Bone marrow (tissue), 2 donors: ENCODE results near the gene GABBR2.

Experiments used
- DNase-seq, 2 donors: peaks; one replicate each; lab custom pipeline; 2025; lab: John Stamatoyannopoulos, UW

The GABBR2 gene

DNA sequence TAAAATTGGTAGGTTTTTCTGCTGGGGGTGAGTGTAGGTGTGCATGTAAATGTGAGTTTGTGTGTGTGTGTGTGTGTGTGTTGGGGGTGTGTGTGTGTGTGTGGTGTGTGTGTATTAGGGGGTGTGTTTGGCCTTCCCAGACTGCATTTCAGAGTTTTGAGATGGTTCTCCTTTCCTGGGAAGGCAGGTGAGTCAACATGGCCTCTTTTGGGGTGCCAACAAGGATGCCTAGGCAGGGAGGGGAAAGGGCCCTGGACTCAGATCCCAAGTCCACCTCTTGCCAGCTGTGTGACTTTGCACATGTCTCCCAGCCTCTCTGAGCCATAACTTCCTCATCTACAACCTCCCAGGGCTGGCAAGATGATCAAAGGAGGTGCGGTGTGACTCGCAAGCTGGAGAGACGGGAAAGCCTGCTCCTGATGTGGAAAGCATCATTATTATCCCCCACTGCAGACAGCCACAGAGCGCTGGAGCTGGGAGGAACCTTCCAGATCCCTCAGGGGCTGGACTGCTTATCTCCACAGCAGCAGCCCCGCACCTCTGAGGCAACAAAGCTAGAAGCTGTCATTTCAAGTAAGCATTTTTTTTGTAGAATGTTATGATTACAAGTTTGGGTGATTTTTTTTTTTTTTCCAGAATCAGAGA lies 389.8 kb downstream of the GABBR2 start:
- DNase-seq = no peak

DNA sequence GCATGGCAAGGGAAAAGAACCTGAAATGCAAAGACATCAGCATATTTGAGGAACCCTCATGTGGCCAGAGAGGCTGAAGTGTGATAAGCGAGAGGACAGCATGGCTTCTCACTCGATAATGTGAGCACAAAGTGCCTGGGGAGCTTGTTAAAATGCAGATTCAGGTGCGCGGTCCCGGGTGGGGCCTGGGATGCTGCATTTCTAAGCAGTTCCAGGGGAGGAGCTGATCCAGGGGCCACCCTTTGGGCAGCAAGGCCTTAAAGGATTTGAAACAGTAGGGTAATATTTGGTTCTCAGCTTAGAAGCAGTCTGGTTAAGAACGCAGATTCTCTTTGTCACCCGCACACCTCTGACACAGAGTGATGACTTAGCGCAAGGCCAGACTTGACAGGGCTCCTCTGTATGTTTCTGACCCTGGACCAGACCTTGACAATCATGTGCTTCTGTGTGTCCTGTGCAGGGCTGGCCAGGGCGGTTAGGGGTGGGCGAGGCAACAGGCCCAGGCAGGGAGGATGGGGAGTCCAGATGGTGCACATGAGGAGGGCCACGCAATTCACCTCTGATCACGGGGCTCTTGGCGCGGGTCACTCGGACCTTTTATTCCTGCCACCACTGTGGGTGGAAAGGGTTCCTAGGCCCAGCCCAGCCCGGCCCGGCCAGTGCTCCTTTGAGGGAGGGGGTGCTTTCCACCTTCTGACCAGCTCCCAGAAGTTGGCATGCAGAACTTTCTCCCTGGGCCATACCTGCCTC lies 390.5 kb downstream of the GABBR2 start:
- DNase-seq = no peak

DNA sequence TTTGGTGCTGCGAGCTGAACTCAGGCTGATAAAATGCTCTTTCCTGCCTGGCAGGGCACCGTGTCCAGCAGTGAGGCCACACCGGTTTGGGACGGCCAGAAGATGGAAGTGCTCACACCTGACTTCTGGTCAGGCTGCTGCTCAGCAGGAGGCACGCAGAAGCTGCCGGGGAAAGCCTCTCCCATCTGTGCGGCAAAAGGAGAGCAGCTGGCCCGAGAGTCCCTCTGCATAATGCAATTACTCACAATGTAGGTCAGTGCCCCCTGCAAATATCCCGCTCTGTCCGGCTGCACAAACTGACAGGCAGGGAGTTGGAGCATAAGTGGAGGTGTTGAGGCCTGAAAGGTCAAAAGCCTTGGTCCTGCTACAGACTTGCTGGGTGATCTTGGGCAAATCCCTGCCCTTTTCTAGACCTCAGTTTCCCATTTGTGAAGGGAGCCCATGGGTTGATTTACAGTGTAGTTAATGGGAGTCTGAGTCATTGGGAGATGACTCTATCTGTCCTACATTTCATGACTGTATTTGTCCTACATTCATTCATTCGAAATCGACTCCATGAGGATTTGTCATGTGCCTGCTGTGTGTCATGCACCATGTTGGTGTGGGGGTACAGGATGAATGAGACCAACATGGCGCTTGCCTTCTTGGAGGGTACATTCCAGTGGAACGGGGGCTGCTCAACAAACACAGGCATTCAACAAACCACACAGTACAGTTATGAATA lies 391.4 kb downstream of the GABBR2 start:
- DNase-seq = no peak

DNA sequence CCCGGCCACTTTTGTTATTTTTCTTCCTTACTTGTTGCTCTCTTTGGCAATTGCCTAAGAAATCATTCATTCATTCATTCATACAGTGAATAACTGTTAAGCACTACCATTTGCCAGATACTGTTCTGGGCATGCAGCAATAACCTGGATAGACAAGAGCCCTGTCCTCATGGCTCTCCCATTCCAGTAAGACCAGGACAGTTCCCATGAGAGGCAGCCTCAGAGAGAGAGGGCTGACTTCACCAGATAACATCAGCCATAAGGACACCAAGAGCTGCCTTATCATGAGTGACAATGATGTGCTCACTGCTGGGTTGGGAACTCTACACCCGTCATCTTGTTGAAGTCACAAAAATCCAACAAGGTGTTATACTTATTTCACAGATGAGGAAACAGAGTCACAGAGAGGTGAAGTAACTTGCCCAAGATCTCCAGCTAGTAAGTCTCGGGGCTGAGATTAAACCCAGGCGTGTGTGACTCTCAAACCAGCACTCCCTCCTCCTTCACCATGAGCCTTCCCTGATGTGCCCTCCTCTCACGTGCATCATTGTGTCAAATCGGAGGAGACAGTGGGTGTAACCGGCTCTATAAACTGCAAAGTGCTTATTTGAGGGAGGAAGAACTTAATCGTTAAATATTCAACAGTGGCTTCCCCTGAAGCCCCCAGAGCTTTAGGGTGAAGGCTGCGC lies 392.1 kb downstream of the GABBR2 start:
- no peak for DNase-seq

DNA sequence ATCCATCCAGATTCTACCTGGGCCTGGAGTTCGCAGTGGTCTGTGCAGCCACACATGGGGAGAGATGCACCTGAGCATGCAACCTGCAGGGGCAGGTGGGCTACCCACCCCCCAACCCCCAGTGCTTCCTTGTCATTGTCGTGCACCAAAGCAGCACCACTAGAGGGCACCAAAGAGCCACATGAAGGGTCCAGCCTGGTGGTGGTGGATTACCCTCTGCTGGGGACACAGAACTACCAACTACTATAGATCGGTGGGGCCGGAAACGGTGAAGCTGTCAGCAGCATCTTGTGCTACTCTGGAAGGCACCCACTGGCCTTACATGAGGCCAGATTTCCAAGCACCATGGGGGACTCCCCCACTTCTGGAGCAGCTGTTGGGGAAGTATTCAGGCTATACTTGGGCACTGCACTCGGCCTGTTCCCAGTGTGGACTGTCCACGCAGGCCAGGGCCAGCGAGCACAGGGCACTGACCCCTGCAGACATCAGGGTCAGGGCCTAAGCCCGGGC lies 393.1 kb downstream of the GABBR2 start:
- peak; percentile 38 to 48 for DNase-seq

DNA sequence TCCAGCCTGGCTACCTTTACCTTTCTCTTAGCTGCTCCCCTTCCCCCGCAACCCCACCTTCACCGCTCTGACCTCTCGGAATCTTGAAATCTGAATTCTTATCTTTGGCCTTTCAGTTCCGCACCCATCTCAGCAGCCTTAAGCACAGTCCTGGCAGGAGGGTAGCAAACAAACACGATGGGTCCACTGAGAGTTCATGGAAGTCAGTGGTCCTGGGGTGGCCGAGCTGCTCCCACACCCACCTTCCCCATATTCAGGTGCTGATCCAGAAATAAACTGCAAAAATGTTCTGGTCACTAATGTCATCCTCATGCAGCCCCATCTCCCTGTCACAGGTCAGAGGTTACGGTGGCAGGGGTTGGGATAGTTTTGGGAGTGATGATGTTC lies 393.7 kb downstream of the GABBR2 start:
- DNase-seq = no peak

DNA sequence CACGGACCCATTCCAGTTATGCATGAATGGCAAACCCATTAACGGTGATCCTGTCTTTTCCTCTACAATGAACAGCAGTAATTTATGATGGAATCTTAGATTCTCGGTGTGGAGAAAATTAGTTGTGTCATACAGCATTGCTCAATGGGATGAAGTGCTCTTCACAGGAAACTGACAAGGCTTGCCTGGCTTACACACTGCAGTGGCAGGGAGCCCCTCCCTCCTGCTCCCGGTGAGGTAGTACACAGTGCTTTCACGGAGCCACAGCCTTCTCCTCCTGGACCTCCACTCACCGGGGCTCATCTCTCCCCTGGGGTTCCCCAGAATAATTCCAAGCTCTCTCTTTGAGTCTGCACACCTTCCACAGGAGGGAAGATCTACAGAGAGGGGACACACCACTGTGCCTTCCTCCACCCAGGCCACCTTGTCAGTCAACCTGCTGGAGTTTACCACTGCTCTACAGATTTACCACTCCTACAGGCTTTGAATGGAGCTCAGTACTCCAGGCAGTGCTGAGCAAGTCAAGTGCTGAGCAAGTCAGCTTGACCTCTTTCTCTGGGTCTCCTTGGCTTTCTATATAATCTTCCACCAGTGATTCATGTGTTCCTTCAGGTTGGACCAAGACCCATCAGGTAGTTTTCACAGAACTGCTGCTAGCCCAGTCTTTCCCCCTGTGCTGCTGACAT lies 394.2 kb downstream of the GABBR2 start:
- no peak for DNase-seq

DNA sequence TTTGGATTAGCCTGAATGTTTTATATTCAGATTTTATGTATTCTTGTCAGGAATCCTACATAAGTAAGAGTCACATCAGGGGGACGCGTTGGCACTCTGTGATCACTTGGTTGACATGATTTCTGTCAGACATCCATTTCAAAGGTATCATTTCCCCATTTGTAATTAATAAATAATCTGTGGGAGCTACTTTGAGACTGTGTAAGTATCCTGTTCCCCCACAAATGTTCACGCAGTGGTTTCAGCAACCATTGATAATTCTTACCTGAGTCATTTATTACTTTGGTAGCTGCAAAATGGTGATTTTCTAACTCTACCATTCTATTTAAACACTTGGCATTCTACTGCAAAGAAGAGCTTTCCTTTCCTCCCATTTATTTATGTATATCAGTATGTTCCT lies 396.4 kb downstream of the GABBR2 start:
- DNase-seq = no peak

DNA sequence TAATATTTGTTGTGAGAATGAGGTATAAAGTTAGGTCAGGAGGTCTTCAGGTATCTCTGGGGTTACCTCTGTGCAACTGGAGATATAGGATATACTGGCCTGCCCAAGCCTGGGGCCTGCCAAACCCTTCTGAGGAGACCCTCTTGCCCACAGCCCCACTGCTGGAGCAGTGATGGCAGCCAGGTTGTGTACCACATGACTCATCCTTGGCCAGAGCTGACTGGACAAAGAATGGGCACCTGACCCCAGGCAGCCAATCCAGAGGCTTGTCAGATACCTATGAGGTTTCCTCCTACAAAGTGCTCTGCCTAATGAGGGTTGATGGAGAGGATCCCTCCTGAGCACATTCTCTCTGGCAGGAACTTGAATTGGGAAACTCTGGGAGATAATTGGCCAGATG lies 397.2 kb downstream of the GABBR2 start:
- no peak for DNase-seq

DNA sequence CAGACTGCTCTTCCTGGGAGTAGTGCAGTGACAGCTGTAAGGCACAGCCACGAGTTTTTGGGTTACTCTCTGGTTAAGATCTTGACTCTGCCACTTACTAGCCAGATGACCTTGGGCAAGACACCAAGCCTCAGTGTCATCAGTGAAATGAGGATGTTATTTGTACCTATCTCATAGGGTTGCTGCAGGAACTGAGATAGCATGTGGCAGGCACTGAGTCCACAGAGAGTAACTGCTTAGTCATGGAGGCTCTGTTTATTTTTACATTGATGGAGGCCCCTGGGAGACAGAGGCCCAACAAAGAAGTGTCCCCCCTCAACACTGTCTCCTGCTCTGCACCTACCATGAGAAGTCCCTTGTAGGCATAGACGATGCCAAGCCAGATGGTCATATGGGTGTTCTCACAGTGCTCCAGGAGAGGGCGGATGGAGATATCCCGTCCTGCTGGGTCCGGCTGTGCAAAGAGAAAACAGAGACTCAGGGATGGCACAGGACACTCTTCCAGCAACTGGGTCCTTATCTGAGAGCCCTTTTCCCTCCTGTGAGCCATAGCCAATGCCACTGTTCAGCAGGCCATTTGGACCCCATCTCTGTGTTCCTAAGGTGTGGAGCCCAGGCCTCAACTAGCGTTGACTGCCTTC lies 397.9 kb downstream of the GABBR2 start:
- no peak for DNase-seq

DNA sequence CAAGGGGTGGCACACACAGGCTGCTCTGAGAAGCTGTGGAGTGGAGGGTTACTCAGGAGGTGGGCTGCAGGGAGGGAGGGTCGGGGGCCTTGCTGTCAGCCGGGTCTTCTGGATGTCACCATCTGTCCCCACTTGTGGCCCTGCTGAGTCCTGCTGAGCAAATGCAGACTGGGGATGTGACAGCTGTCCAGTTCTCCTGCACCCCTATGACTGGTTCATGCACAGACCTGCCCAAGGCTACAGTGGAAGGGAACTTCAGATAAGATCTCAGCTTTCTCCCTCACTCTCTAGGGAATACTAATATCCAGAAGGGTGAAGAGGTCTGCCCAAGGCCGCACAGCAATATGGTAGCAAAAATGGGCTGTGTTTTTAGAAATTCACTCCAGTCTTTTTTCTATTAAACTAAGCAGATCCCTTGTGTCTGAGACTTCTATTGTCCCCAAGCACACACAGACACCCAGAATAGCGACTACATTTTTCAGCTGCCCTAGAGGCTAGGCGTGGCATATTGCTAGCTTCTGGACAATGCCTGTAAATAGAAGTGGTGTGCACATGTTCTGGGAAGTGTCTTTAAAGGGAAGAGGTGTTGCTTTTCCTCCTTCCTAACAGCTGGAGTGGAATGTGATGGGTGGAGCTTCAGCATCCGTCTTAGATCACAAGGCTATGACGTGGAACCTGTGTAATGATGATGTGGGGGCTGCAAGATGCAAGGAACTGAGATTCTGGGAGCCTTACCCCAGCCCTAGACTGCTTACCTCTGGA lies 402.2 kb downstream of the GABBR2 start:
- DNase-seq = no peak

DNA sequence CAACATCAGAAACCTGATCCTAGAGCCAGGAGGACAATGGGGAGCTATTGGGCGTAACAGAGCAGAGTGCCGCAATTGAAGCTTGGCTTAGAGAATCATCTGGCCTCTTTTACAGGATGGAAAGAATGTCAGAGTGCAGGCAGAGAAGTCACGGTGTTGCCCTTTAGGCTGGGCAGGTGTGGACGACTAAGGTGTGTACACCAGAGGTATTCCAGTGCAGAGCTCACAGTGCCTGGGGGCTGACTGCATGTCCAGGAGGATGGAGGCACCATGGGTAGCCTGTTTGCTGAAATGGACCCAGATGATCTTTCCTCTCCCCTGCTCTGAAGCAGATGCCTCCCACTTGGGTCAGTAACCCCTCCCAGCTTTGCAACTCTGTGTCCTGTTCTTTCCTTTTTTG lies 404.4 kb downstream of the GABBR2 start:
- no peak for DNase-seq

DNA sequence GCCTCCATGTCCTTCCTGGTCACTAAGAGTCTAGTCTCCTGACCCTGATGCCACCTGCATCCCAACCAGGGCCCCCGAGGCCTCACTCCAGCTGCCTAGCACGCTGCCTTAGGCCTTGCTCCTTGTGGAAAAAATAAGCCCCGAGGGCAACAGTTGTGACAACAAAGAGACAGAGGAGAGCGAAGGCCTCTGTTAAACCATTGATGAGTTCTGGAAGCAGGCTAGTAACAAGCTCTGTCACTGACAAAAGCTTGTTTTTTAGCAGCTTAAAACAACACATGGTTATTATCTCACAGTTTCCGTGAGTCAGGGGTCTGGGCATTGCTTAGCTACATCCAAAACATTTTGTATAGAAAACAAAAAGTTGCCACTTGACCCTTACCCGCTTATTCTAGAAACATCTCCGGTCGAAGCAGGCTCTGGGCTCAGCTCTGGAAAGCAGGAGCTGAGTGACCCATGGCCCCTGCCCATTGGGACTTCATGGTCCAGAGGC lies 405.1 kb downstream of the GABBR2 start:
- DNase-seq = no peak

DNA sequence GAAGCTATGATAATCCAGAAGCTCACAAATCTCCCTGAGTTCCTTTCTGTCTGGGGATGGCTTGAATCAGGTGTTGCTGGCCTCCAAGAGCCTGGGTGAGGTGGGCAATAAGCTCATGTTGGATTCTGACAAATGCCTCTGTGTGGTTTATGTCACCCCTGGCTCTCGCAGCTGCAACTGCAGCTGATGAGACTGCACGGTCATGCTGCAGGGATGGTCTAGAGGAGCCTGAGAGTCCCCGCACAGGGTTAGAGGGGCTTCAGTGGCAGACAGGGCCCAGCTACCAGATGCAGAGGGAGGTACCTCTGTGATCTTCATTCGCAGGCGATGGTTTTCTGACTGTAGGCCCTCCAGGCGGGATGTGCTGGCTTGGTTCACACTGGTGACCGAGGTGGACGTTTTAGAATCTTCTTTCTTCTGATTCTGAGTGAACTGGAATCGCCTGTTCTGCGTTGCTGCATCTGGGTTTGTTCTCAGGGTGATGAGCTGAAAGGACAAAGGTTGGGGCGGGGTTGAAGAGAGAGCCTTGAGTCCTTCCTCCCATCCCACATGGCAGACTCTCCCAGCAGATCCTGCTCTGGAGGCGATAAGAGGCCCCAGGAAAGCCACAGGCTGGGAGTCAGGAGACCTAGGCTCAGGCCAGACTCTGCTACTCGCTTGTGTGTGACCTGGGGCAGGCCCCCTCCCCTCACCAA lies 405.6 kb downstream of the GABBR2 start:
- DNase-seq = no peak

DNA sequence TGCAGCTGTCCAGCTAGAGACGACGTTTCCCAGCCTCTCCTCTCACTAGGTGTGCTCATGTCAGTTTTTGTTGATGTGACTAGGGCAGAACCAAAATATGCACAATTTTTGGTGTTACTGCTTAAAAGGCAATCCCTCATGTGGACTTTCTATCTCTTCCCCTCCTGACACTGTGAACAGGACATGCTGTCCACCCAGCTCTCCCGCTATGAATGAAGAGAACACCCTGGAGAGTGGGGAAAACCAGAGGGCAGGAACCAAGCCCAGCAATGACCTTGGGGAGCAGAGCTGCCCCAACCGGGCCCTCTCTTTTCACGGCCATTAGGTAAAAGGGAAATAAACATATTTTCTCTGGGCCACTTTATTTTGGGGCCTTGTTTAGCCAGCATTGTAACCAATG lies 406.6 kb downstream of the GABBR2 start:
- no peak for DNase-seq

DNA sequence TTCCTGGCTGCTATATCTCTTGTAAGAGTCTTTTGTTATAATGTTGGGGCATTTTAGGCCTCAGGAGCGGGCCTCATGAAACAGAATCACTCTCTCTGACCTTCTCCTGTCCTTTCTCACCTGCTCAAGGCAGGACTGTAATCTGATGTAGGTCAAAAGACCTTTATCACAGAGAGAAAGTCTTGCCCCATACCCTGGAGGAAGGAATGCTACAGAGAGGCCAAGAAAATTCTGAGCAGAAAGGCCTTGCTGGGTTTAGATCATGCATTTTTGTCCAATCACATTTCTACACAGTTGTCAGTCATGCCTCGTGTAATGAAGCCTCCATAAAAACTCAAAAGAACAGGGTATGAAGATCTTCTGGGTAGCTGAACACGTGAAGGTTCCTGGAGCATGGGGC lies 408.1 kb downstream of the GABBR2 start:
- DNase-seq = no peak

DNA sequence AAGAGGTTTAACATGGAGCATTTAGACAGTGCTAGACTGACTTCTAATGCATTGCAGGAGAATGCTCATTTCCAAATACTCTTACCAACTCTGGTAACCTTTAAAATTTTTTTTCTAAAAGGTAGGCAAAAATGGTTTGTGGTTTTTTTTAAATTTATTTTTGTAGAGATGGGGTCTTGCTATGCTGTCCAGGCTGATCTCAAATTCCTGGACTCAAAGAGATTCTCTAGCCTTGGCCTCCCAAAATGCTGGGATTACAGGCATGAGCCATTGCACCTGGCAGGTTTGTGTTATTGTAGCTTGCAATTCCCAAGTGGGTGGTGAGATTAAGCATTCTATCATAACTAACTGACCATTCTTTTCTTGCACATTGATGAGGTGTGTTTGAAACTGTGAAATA lies 410.3 kb downstream of the GABBR2 start:
- no peak for DNase-seq

DNA sequence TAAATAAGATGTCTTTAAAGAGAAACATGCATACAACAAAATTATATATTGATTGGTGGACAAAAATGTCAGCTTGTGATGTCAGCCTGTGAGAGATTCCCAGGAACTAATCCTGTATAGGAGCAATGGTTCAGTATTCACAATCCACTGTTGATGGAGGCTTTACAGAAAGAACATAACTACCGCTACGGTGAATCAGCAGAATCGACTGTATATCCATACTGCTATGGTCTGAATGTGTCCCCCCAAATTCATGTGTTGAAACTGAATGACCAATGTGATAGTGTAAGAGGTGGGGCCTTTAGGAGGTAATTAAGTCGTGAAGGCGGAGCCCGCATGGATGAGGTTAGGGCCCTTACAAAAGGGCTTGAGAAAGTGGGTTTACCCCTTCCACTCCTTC lies 412.9 kb downstream of the GABBR2 start:
- no peak for DNase-seq

DNA sequence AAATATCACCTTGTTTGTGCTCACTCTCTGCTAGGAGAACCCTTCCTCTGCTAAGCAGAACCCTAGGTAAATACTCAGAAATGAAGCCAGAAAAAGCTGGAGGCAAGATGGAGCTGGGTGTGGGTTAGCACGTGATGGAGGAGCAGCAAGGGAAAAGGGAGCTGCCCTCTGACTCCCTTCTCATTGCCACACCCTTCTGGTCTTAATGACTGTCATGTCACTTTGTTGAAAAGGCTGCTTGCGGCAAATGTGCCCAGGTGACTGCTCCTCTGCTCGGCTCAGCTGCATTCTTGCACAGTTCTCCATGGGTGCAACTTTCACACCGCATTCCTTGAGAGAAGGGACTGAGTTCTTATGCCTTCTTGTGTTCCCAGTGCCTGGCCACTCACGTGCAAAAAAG lies 416.9 kb downstream of the GABBR2 start:
- DNase-seq = no peak

DNA sequence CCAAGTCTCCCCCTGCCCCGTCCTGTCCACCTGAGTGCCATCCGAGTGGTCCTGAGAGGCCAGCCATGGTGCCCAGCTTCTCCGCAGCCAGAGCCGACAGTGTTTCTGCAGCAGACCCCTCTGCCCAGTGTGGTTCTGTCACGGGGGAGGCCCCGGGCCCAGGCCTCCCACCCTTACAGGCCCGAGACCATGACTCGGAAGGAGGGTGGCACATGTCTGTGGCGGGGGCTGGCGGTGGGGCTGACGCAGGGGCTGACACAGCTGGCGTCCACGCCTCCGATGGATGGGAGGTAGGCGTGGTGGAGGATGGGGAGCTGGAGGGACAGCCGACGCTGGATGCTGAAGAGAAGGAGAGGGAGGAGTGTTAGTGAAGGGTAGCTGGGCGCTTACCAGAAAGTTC lies 418.3 kb downstream of the GABBR2 start:
- DNase-seq = no peak
